HepG2 (cell line): ENCODE results near the gene B9D2.

Experiments
- ZBTB7A ChIP-seq: sonication (generic); formaldehyde crosslinking; IDR thresholded peaks from 2 replicates; pipeline ENCODE4 v1.8.0; 2022; ENCODE audit warnings: mild to moderate bottlenecking, missing genetic modification reagents
- ZFP41 ChIP-seq: sonication (generic); formaldehyde crosslinking; IDR thresholded peaks from 2 replicates; pipeline ENCODE4 v1.4.0; 2020; ENCODE audit warnings: mild to moderate bottlenecking, missing genetic modification reagents, borderline replicate concordance
- TF ChIP-seq, protein P1 (sequence below): sonication (generic); formaldehyde crosslinking; IDR thresholded peaks from 2 replicates; pipeline ENCODE4 v1.5.0; 2020; ENCODE audit warnings: mild to moderate bottlenecking, missing genetic modification reagents, moderate library complexity

DNA sequence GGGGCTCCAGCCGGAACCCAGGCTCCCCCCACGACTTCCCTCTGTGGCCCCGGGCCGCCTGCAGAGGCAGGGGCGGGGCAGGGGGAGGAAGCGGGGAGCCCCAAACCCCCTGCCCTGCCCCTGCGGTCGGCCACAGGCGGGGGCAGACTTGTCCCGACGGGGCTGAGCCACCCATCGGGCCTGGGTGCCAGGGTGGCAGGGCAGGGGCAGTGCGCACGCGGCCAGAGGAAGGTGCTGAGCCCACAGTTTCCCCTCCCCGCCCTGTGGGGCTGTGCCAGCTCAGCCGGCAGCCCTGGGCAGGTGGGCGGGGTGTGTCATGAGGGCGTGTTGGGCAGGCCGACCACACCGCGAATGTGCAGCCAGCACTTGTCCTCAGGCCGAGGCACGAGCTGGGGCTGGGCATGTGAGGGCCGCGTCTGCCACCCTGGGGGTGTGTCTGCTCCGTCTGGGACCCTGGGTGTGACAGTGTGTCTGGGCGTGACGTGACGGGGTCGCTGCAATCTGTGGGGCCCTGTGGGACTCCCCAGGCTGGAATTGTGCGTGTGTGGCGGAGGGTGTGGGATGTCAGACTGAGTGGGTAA lies 36.3 kb downstream of the B9D2 start:
- TF ChIP-seq ZFP41 (CRISPR knock-in tag) (no peak), ZBTB7A (no peak)
- TF ChIP-seq, protein P1, sequence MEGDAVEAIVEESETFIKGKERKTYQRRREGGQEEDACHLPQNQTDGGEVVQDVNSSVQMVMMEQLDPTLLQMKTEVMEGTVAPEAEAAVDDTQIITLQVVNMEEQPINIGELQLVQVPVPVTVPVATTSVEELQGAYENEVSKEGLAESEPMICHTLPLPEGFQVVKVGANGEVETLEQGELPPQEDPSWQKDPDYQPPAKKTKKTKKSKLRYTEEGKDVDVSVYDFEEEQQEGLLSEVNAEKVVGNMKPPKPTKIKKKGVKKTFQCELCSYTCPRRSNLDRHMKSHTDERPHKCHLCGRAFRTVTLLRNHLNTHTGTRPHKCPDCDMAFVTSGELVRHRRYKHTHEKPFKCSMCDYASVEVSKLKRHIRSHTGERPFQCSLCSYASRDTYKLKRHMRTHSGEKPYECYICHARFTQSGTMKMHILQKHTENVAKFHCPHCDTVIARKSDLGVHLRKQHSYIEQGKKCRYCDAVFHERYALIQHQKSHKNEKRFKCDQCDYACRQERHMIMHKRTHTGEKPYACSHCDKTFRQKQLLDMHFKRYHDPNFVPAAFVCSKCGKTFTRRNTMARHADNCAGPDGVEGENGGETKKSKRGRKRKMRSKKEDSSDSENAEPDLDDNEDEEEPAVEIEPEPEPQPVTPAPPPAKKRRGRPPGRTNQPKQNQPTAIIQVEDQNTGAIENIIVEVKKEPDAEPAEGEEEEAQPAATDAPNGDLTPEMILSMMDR (CRISPR knock-in tag) = no peak
